ENCODE measurements around the gene RAPGEF1. TPM values are rescaled to one million over a fixed set of nuclear protein-coding genes. Genes with fewer than 3 reads are reported as not detected.

Gene RAPGEF1
- total and polyA plus RNA-seq, 2 experiments from 2014 or later = 26.2 to 29.7 TPM

GRCh38 chr9:131557855-131558548 lies 181.9 kb downstream of the RAPGEF1 start:
- Histone ChIP-seq H3K9me3 (ENCODE audit: low read depth) (no peaks in the 10 kb centered on the region), H4K20me1 (ENCODE audit: insufficient read depth, poor library complexity, severe bottlenecking) (no peaks in the 10 kb centered on the region), H3K79me2 (no peaks in the 10 kb centered on the region), H3K4me1 (ENCODE audit: insufficient read depth) (peaks cover 4% of the 10 kb centered on the region), H3K4me2 (no peak overlapping the region), H3K9me2 (replicated peaks; ENCODE audit: insufficient read depth) (no peaks in the 10 kb centered on the region), H3K4me3 (no peak overlapping the region), H2AFZ (no peak overlapping the region), H3K36me3 (replicated peaks; ENCODE audit: insufficient read depth, low read depth) (no peaks in the 10 kb centered on the region), H3K27me3 (peaks cover 30% of the 10 kb centered on the region), H3K27ac (no peak overlapping the region)
- no peak for TF ChIP-seq EZH2phosphoT487 (IDR thresholded peaks at IDR 0.05; ENCODE audit: low read depth, severe bottlenecking, unreplicated experiment)
- TF ChIP-seq CTCF (IDR thresholded peaks at IDR 0.05; ENCODE audit: poor library complexity) = no peak
- TF ChIP-seq EZH2 (IDR thresholded peaks at IDR 0.05; ENCODE audit: borderline replicate concordance) = no peak
- DNase-seq (ENCODE audit: low spot score) = no peak
- WGBS (ENCODE audit: low lambda C conversion rate, missing lambda C conversion rate) = 91% methylated on average over 25 of the region's 25 CpGs

GRCh38 chr9:131555841-131556673 lies 183.8 kb downstream of the RAPGEF1 start:
- H3K36me3 ChIP-seq (replicated peaks; ENCODE audit: insufficient read depth, low read depth) = no peaks in the 10 kb centered on the region
- H3K4me2 ChIP-seq = no peak overlapping the region
- no peaks in the 10 kb centered on the region for H4K20me1 ChIP-seq (ENCODE audit: insufficient read depth, poor library complexity, severe bottlenecking)
- no peak overlapping the region for H2AFZ ChIP-seq
- no peak overlapping the region for H3K27ac ChIP-seq
- no peaks in the 10 kb centered on the region for H3K79me2 ChIP-seq
- no peaks in the 10 kb centered on the region for H3K9me2 ChIP-seq (replicated peaks; ENCODE audit: insufficient read depth)
- peaks cover 32% of the 10 kb centered on the region for H3K27me3 ChIP-seq
- no peak for TF ChIP-seq EZH2 (IDR thresholded peaks at IDR 0.05; ENCODE audit: borderline replicate concordance)
- TF ChIP-seq CTCF (IDR thresholded peaks at IDR 0.05; ENCODE audit: poor library complexity) = no peak
- TF ChIP-seq EZH2phosphoT487 (IDR thresholded peaks at IDR 0.05; ENCODE audit: low read depth, severe bottlenecking, unreplicated experiment) = no peak
- H3K9me3 ChIP-seq (ENCODE audit: low read depth) = no peaks in the 10 kb centered on the region
- WGBS (ENCODE audit: low lambda C conversion rate, missing lambda C conversion rate) = 93% methylated on average over 15 of the region's 15 CpGs
- no peak for DNase-seq (ENCODE audit: low spot score)
- H3K4me3 ChIP-seq = no peak overlapping the region
- no peaks in the 10 kb centered on the region for H3K4me1 ChIP-seq (ENCODE audit: insufficient read depth)

GRCh38 chr9:131554843-131555351 lies 185.0 kb downstream of the RAPGEF1 start:
- WGBS (ENCODE audit: low lambda C conversion rate, missing lambda C conversion rate) = 26% methylated on average over 28 of the region's 54 CpGs
- H3K27ac ChIP-seq = no peak overlapping the region

More at GRCh38 chr9:131554843-131555351, 185.0 kb downstream of the RAPGEF1 start:
- no peak for DNase-seq (ENCODE audit: low spot score)
- no peaks in the 10 kb centered on the region for H3K4me1 ChIP-seq (ENCODE audit: insufficient read depth)
- TF ChIP-seq EZH2 (IDR thresholded peaks at IDR 0.05; ENCODE audit: borderline replicate concordance) = peak; percentile 37
- no peak for TF ChIP-seq CTCF (IDR thresholded peaks at IDR 0.05; ENCODE audit: poor library complexity)
- no peak for TF ChIP-seq EZH2phosphoT487 (IDR thresholded peaks at IDR 0.05; ENCODE audit: low read depth, severe bottlenecking, unreplicated experiment)
- no peaks in the 10 kb centered on the region for H4K20me1 ChIP-seq (ENCODE audit: insufficient read depth, poor library complexity, severe bottlenecking)
- H3K9me3 ChIP-seq (ENCODE audit: low read depth) = no peaks in the 10 kb centered on the region
- no peaks in the 10 kb centered on the region for H3K79me2 ChIP-seq
- peaks cover 32% of the 10 kb centered on the region for H3K27me3 ChIP-seq
- H3K36me3 ChIP-seq (replicated peaks; ENCODE audit: insufficient read depth, low read depth) = no peaks in the 10 kb centered on the region
- H3K9me2 ChIP-seq (replicated peaks; ENCODE audit: insufficient read depth) = no peaks in the 10 kb centered on the region
- no peak overlapping the region for H3K4me3 ChIP-seq
- H3K4me2 ChIP-seq = peak overlapping the region; percentile 71
- no peak overlapping the region for H2AFZ ChIP-seq

Data from hepatocyte (in vitro differentiated cells).